T follicular helper cell (primary cell): ENCODE measurements around the gene IYD.

Experiments used
- DNase-seq: peaks from one replicate; pipeline ENCODE4 v3.0.0-alpha.2; 2020; ENCODE audit warnings: low read depth
- total RNA-seq, 2 experiments: gene quantifications; one replicate each; lab custom pipeline; 2026; lab: John Stamatoyannopoulos, UW

IYD gene
- total RNA-seq, result 0 to 0.06 reads per million in 2 experiments

- no peak for DNase-seq
Observed at GRCh38 chr6:150368762-150369161, at the start of gene IYD. Gene IYD, plus strand, starts transcription at chr6:150369012. Its CDS starts 20 bp downstream, at chr6:150369032.

GRCh38 chr6:150319924-150320323 is 48.9 kb upstream of the IYD start:
- no peak for DNase-seq

- no peak for DNase-seq
Observed at GRCh38 chr6:150320442-150320841, 48.4 kb upstream of the IYD start.

- DNase-seq, result no peak
Observed at GRCh38 chr6:150322466-150322871, 46.3 kb upstream of the IYD start.

- DNase-seq, result no peak
Observed at GRCh38 chr6:150323205-150323604, 45.6 kb upstream of the IYD start.

- DNase-seq, result no peak
Observed at GRCh38 chr6:150324044-150324443, 44.8 kb upstream of the IYD start.

- DNase-seq, result no peak
Observed at GRCh38 chr6:150325066-150325772, 43.6 kb upstream of the IYD start.

GRCh38 chr6:150327117-150327774 is 41.6 kb upstream of the IYD start:
- no peak for DNase-seq

GRCh38 chr6:150328744-150329405 is 39.9 kb upstream of the IYD start:
- DNase-seq, result no peak

GRCh38 chr6:150331344-150331743 is 37.5 kb upstream of the IYD start:
- DNase-seq, result no peak

- DNase-seq, result no peak
Observed at GRCh38 chr6:150332939-150333584, 35.8 kb upstream of the IYD start.

GRCh38 chr6:150333585-150333941 is 35.2 kb upstream of the IYD start:
- DNase-seq, result no peak

- no peak for DNase-seq
Observed at GRCh38 chr6:150334790-150335783, 33.7 kb upstream of the IYD start.

GRCh38 chr6:150336299-150336698 is 32.5 kb upstream of the IYD start:
- DNase-seq, result no peak

GRCh38 chr6:150336708-150337107 is 32.1 kb upstream of the IYD start:
- DNase-seq, result no peak

GRCh38 chr6:150342126-150342525 is 26.7 kb upstream of the IYD start:
- DNase-seq, result no peak

- DNase-seq, result no peak
Observed at GRCh38 chr6:150343434-150343833, 25.4 kb upstream of the IYD start.

GRCh38 chr6:150345781-150346180 is 23.0 kb upstream of the IYD start:
- no peak for DNase-seq

GRCh38 chr6:150346346-150346745 is 22.5 kb upstream of the IYD start:
- no peak for DNase-seq

- no peak for DNase-seq
Observed at GRCh38 chr6:150347845-150348244, 21.0 kb upstream of the IYD start.

- DNase-seq, result no peak
Observed at GRCh38 chr6:150349546-150349945, 19.3 kb upstream of the IYD start.
